ENCODE measurements around the gene KIF5C. TPM values are rescaled to one million over a fixed set of nuclear protein-coding genes. Genes with fewer than 3 reads are reported as not detected.
A peak's percentile ranks its signal among the peaks of the same experiment; 100 is the strongest.

Gene KIF5C
- total RNA-seq, 6 donors from 2014 or later: 0.44 to 1.6 (median 0.85) TPM

- 75 to 81% methylated on average over 4 of the region's 4 CpGs for WGBS, 2 donors
These were observed 132.0 kb downstream of the KIF5C start for GRCh38 chr2:149006883-149007543.

GRCh38 chr2:149008381-149008780, 133.4 kb downstream of the KIF5C start:
- ATAC-seq (ENCODE audit: low FRiP score in 2 of 2): no peak
- 66 to 85% methylated on average over 4 to 7 of the region's 7 CpGs for WGBS, 2 donors
- Histone ChIP-seq H3K27me3 (no peaks in the 10 kb centered on the region), H3K4me3 (no peak overlapping the region), H3K36me3 (no peaks in the 10 kb centered on the region), H3K27ac (no peak overlapping the region), H3K4me1 (no peaks in the 10 kb centered on the region), H3K9me3 (no peaks in the 10 kb centered on the region)
- no peak for TF ChIP-seq CTCF (IDR thresholded peaks at IDR 0.05)
- TF ChIP-seq EP300 (IDR thresholded peaks at IDR 0.05): no peak
- TF ChIP-seq POLR2AphosphoS5 (IDR thresholded peaks at IDR 0.05): no peak
- no peak for TF ChIP-seq POLR2A (IDR thresholded peaks at IDR 0.05)
- DNase-seq: no peak

More at GRCh38 chr2:149006883-149007543, 132.0 kb downstream of the KIF5C start:
- Histone ChIP-seq H3K4me3 (no peak overlapping the region), H3K27ac (no peak overlapping the region), H3K4me1 (no peaks in the 10 kb centered on the region), H3K9me3 (no peaks in the 10 kb centered on the region), H3K27me3 (no peaks in the 10 kb centered on the region), H3K36me3 (no peaks in the 10 kb centered on the region)
- ATAC-seq (ENCODE audit: low FRiP score in 2 of 2) (no peak), DNase-seq (no peak)
- no peak for TF ChIP-seq EP300 (IDR thresholded peaks at IDR 0.05)
- TF ChIP-seq POLR2A (IDR thresholded peaks at IDR 0.05): no peak
- TF ChIP-seq CTCF (IDR thresholded peaks at IDR 0.05): no peak
- TF ChIP-seq POLR2AphosphoS5 (IDR thresholded peaks at IDR 0.05): no peak

GRCh38 chr2:149009576-149010461, 134.8 kb downstream of the KIF5C start:
- ATAC-seq (ENCODE audit: low FRiP score in 2 of 2) (no peak), DNase-seq (peak in 1 of 2 donors; percentile 75)
- 91 to 94% methylated on average over 28 to 31 of the region's 31 CpGs for WGBS, 2 donors
- no peaks in the 10 kb centered on the region for H3K36me3 ChIP-seq
- H3K9me3 ChIP-seq: no peaks in the 10 kb centered on the region
- H3K27me3 ChIP-seq: no peaks in the 10 kb centered on the region
- H3K4me3 ChIP-seq: no peak overlapping the region
- no peak overlapping the region for H3K27ac ChIP-seq
- H3K4me1 ChIP-seq: no peaks in the 10 kb centered on the region
- TF ChIP-seq POLR2A (IDR thresholded peaks at IDR 0.05): no peak
- no peak for TF ChIP-seq EP300 (IDR thresholded peaks at IDR 0.05)
- no peak for TF ChIP-seq POLR2AphosphoS5 (IDR thresholded peaks at IDR 0.05)
- no peak for TF ChIP-seq CTCF (IDR thresholded peaks at IDR 0.05)

GRCh38 chr2:149012545-149012944, 137.5 kb downstream of the KIF5C start:
- H3K27ac ChIP-seq: no peak overlapping the region
- peaks cover 0 to 5% (median 4%) of the 10 kb centered on the region in 4 donors for H3K4me1 ChIP-seq
- 83% methylated on average over 8 to 9 of the region's 9 CpGs for WGBS, 2 donors
- H3K4me3 ChIP-seq: no peak overlapping the region
- DNase-seq: peak in 1 of 2 donors; percentile 50
- no peaks in the 10 kb centered on the region for H3K36me3 ChIP-seq
- no peaks in the 10 kb centered on the region for H3K27me3 ChIP-seq
- no peak for ATAC-seq (ENCODE audit: low FRiP score in 2 of 2)
- no peak for TF ChIP-seq EP300 (IDR thresholded peaks at IDR 0.05)
- TF ChIP-seq POLR2A (IDR thresholded peaks at IDR 0.05): no peak
- no peak for TF ChIP-seq POLR2AphosphoS5 (IDR thresholded peaks at IDR 0.05)
- TF ChIP-seq CTCF (IDR thresholded peaks at IDR 0.05): no peak
- no peaks in the 10 kb centered on the region for H3K9me3 ChIP-seq
